Measurements from ENCODE around the gene GLI3.

The GLI3 gene

GRCh38 chr7:41997151-41997550 is 239.9 kb downstream of the GLI3 start:
- no peak overlapping the region for H3K4me3 ChIP-seq (ENCODE audit: low read depth, low read length)
- DNase-seq (ENCODE audit: low read depth, low spot score), result no peak
- in situ Hi-C loops (cut with HindIII; ENCODE audit: low sequenced_read_pairs), result no loop called here
- no peak for TF ChIP-seq CTCF (IDR thresholded peaks at IDR 0.05; ENCODE audit: low read depth, low read length)

- TF ChIP-seq CTCF (IDR thresholded peaks at IDR 0.05; ENCODE audit: low read depth, low read length), result no peak
- in situ Hi-C loops (cut with HindIII; ENCODE audit: low sequenced_read_pairs), result no loop called here
Measured at GRCh38 chr7:41996381-41997035, 240.5 kb downstream of the GLI3 start.

GRCh38 chr7:41995632-41996271 is 241.3 kb downstream of the GLI3 start:
- H3K4me3 ChIP-seq (ENCODE audit: low read depth, low read length), result no peak overlapping the region
- TF ChIP-seq CTCF (IDR thresholded peaks at IDR 0.05; ENCODE audit: low read depth, low read length), result no peak
- in situ Hi-C loops (cut with HindIII; ENCODE audit: low sequenced_read_pairs), result no loop called here
- no peak for DNase-seq (ENCODE audit: low read depth, low spot score)

More at GRCh38 chr7:41996381-41997035, 240.5 kb downstream of the GLI3 start:
- DNase-seq (ENCODE audit: low read depth, low spot score), result peak; percentile 81
- H3K4me3 ChIP-seq (ENCODE audit: low read depth, low read length), result no peak overlapping the region

- in situ Hi-C loops (cut with HindIII; ENCODE audit: low sequenced_read_pairs), result no loop called here
- no peak for TF ChIP-seq CTCF (IDR thresholded peaks at IDR 0.05; ENCODE audit: low read depth, low read length)
- DNase-seq (ENCODE audit: low read depth, low spot score), result no peak
- no peak overlapping the region for H3K4me3 ChIP-seq (ENCODE audit: low read depth, low read length)
Measured at GRCh38 chr7:41994746-41995110, 242.3 kb downstream of the GLI3 start.

- no peak overlapping the region for H3K4me3 ChIP-seq (ENCODE audit: low read depth, low read length)
- in situ Hi-C loops (cut with HindIII; ENCODE audit: low sequenced_read_pairs), result no loop called here
- no peak for DNase-seq (ENCODE audit: low read depth, low spot score)
- no peak for TF ChIP-seq CTCF (IDR thresholded peaks at IDR 0.05; ENCODE audit: low read depth, low read length)
Measured at GRCh38 chr7:41994036-41994745, 242.8 kb downstream of the GLI3 start.

- H3K4me3 ChIP-seq (ENCODE audit: low read depth, low read length), result no peak overlapping the region
- in situ Hi-C loops (cut with HindIII; ENCODE audit: low sequenced_read_pairs), result no loop called here
- no peak for TF ChIP-seq CTCF (IDR thresholded peaks at IDR 0.05; ENCODE audit: low read depth, low read length)
- DNase-seq (ENCODE audit: low read depth, low spot score), result peak; percentile 57
Measured at GRCh38 chr7:41992881-41993867, 243.8 kb downstream of the GLI3 start.

Measured in astrocyte of the spinal cord (primary cell).